ENCODE results near the gene KRABD2.

DNA sequence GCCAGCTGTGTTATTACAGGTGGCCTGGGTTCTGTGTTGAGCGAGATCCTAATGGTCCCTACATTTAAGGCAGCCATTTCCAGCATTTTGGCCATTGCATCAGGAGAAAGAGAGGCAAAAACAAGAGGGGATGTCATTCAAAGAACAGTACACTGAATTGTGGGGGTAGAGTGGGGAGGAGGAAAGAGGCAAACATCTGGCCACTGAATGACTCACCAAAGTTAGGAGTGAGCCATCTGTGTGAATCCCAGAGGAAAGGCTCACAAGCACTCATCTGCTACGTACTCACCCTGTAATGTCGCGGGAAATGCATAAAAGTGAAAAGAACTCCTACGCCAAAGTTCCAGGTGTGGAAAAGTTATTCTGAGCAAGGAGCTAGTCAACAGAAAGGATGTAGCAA is 16.7 kb downstream of the KRABD2 start:
- TF ChIP-seq, protein P1, sequence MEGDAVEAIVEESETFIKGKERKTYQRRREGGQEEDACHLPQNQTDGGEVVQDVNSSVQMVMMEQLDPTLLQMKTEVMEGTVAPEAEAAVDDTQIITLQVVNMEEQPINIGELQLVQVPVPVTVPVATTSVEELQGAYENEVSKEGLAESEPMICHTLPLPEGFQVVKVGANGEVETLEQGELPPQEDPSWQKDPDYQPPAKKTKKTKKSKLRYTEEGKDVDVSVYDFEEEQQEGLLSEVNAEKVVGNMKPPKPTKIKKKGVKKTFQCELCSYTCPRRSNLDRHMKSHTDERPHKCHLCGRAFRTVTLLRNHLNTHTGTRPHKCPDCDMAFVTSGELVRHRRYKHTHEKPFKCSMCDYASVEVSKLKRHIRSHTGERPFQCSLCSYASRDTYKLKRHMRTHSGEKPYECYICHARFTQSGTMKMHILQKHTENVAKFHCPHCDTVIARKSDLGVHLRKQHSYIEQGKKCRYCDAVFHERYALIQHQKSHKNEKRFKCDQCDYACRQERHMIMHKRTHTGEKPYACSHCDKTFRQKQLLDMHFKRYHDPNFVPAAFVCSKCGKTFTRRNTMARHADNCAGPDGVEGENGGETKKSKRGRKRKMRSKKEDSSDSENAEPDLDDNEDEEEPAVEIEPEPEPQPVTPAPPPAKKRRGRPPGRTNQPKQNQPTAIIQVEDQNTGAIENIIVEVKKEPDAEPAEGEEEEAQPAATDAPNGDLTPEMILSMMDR (conservative IDR thresholded peaks at IDR 0.05; ENCODE audit: low read length): no peak
- TF ChIP-seq EZH2phosphoT487 (IDR thresholded peaks at IDR 0.05; ENCODE audit: borderline replicate concordance, low read depth, low read length): no peak

Data from OCI-LY7 (cell line).